Breast epithelium (tissue), 3 donors: Measurements from ENCODE around the gene RTN4R.
"Not testable (repeated sequence)": the region's sequence is repeated elsewhere in the genome, so short reads cannot be mapped to it uniquely, and the experiment has no call there.

ENCODE experiments used
- CTCF ChIP-seq, 3 donors: fragments of 450-650 bp; IDR thresholded peaks; one replicate each; pipeline ENCODE4 v1.5.1; 2016 to 2017; ENCODE audit warnings: antibody characterized with exemption in 3 of 3, mild to moderate bottlenecking in 3 of 3, moderate library complexity in 3 of 3
- POLR2A ChIP-seq: fragments of 450-650 bp; IDR thresholded peaks from one replicate; pipeline ENCODE4 v1.6.1; 2016; ENCODE audit warnings: antibody characterized with exemption, mild to moderate bottlenecking, moderate library complexity
- POLR2AphosphoS5 ChIP-seq, 3 donors: sonication (generic); formaldehyde crosslinking; IDR thresholded peaks; one replicate each; pipeline ENCODE4 v1.6.1; 2017; ENCODE audit warnings: antibody characterized with exemption in 3 of 3

- not testable (repeated sequence) for TF ChIP-seq POLR2AphosphoS5 (IDR thresholded peaks at IDR 0.05); CTCF (IDR thresholded peaks at IDR 0.05); POLR2A
Measured at GRCh38 chr22:20274374-20274773, 6.3 kb upstream of the RTN4R start.
